ENCODE results near the gene ABHD1. TPM values are rescaled to one million over a fixed set of nuclear protein-coding genes. Genes with fewer than 3 reads are reported as not detected.
A peak's percentile ranks its signal among the peaks of the same experiment; 100 is the strongest.
"Not testable (repeated sequence)": the region's sequence is repeated elsewhere in the genome, so short reads cannot be mapped to it uniquely, and the experiment has no call there.

The ABHD1 gene
- polyA plus RNA-seq (2013, experiment 1 of 2) = not detected
- not detected for polyA plus RNA-seq (2013, experiment 2 of 2)

GRCh38 chr2:27123302-27124150 is at the start of gene ABHD1:
TSS of gene ABHD1 (plus strand) at chr2:27123815. CDS start at chr2:27123949, 134 bp downstream.
- 14 to 16% methylated on average over 34 to 41 of the region's 47 CpGs for WGBS, 2 experiments (ENCODE audit: insufficient coverage in 2 of 2)
- Histone ChIP-seq H3K36me3 (ENCODE audit: control insufficient read depth, insufficient read depth, low read length) (no peaks in the 10 kb centered on the region), H3K9me3 (ENCODE audit: control insufficient read depth, low read length) (no peaks in the 10 kb centered on the region), H3K4me1 (ENCODE audit: control insufficient read depth, insufficient read depth, low read length, poor library complexity, severe bottlenecking) (no peaks in the 10 kb centered on the region), H3K4me3 (ENCODE audit: extremely low read depth, insufficient read depth, low read length, poor library complexity, severe bottlenecking) (peak within 1 kb of the TSS; percentile 42), H3K27ac (ENCODE audit: low read depth, low read length, severe bottlenecking) (no peak within 1 kb of the TSS)

- Histone ChIP-seq H3K4me1 (ENCODE audit: control insufficient read depth, insufficient read depth, low read length, poor library complexity, severe bottlenecking) (peaks cover 9% of the 10 kb centered on the region), H3K9me3 (ENCODE audit: control insufficient read depth, low read length) (no peaks in the 10 kb centered on the region), H3K4me3 (ENCODE audit: extremely low read depth, insufficient read depth, low read length, poor library complexity, severe bottlenecking) (no peak overlapping the region), H3K36me3 (ENCODE audit: control insufficient read depth, insufficient read depth, low read length) (peaks cover 9% of the 10 kb centered on the region), H3K27ac (ENCODE audit: low read depth, low read length, severe bottlenecking) (no peak overlapping the region)
- WGBS, 2 experiments (ENCODE audit: insufficient coverage in 2 of 2) = 92 to 98% methylated on average over 3 to 4 of the region's 4 CpGs
Measured at GRCh38 chr2:27074738-27075565, 48.7 kb upstream of the ABHD1 start.

DNA sequence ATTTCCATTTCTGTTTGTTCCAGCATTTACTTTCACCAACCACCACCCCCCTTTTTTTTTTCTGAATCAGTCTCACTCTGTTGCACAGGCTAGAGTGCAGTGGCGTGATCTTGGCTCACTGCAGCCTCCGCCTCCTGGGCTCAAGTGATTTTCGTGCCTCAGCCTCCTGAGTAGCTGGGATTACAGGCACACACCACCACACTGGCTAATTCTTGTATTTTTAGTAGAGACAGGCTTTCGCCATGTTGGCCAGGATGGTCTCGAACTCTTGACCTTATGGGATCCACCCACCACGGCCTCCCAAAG is 48.1 kb upstream of the ABHD1 start:
- not testable (repeated sequence) for H3K27ac ChIP-seq (ENCODE audit: low read depth, low read length, severe bottlenecking)

DNA sequence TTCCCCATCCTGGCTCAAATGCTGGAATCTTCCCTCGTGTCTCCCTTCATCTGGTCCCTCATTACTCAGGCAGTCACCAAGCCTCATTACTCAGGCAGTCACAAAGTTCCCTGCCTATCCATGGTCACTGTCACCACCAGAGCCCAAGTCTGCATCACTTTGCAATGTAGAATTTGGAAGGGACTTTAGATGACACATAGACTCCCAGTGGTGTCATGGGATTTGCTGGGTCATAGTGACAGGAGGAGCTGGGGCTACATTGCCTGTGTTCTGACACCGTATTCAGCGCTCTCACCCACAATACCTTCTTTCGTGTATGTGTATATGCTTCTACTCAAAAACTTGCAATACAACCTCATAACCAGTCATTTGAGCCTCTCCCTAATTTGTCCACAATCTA is 47.3 kb upstream of the ABHD1 start:
- Histone ChIP-seq H3K36me3 (ENCODE audit: control insufficient read depth, insufficient read depth, low read length) (no peaks in the 10 kb centered on the region), H3K4me3 (ENCODE audit: extremely low read depth, insufficient read depth, low read length, poor library complexity, severe bottlenecking) (no peak overlapping the region), H3K4me1 (ENCODE audit: control insufficient read depth, insufficient read depth, low read length, poor library complexity, severe bottlenecking) (peaks cover 3% of the 10 kb centered on the region), H3K27ac (ENCODE audit: low read depth, low read length, severe bottlenecking) (no peak overlapping the region), H3K9me3 (ENCODE audit: control insufficient read depth, low read length) (no peaks in the 10 kb centered on the region)
- WGBS, 2 experiments (ENCODE audit: insufficient coverage in 2 of 2) = 100% methylated on average over 4 of the region's 4 CpGs

More for the DNA sequence above, 48.1 kb upstream of the ABHD1 start:
- not testable (repeated sequence) for H3K36me3 ChIP-seq (ENCODE audit: control insufficient read depth, insufficient read depth, low read length); H3K4me3 ChIP-seq (ENCODE audit: extremely low read depth, insufficient read depth, low read length, poor library complexity, severe bottlenecking); H3K9me3 ChIP-seq (ENCODE audit: control insufficient read depth, low read length); H3K4me1 ChIP-seq (ENCODE audit: control insufficient read depth, insufficient read depth, low read length, poor library complexity, severe bottlenecking)
- WGBS, 2 experiments (ENCODE audit: insufficient coverage in 2 of 2) = 100% methylated on average over 1 to 6 of the region's 6 CpGs

DNA sequence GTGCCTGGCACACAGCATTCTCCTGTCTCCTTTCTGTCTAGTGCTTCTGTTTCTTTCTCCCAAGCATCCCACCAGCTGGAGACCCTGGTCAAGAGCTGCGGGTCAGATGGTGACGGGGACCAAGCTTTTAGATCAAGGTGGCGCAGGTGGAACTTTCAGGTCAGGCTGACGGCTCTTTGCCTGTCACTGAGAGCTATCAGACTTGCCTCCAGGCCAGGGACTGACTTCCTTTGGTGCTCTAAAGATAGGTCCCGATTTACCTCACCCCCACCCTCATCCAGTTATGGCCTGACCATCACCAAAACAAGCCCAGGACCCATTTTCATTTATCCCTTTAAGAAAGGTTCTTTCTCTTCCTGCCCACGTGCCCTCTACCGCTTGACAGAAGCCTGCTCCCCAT is 46.4 kb upstream of the ABHD1 start:
- Histone ChIP-seq H3K9me3 (ENCODE audit: control insufficient read depth, low read length) (no peaks in the 10 kb centered on the region), H3K27ac (ENCODE audit: low read depth, low read length, severe bottlenecking) (no peak overlapping the region), H3K4me1 (ENCODE audit: control insufficient read depth, insufficient read depth, low read length, poor library complexity, severe bottlenecking) (peaks cover 3% of the 10 kb centered on the region), H3K36me3 (ENCODE audit: control insufficient read depth, insufficient read depth, low read length) (no peaks in the 10 kb centered on the region), H3K4me3 (ENCODE audit: extremely low read depth, insufficient read depth, low read length, poor library complexity, severe bottlenecking) (no peak overlapping the region)
- WGBS, 2 experiments (ENCODE audit: insufficient coverage in 2 of 2) = 88 to 91% methylated on average over 5 to 7 of the region's 7 CpGs

DNA sequence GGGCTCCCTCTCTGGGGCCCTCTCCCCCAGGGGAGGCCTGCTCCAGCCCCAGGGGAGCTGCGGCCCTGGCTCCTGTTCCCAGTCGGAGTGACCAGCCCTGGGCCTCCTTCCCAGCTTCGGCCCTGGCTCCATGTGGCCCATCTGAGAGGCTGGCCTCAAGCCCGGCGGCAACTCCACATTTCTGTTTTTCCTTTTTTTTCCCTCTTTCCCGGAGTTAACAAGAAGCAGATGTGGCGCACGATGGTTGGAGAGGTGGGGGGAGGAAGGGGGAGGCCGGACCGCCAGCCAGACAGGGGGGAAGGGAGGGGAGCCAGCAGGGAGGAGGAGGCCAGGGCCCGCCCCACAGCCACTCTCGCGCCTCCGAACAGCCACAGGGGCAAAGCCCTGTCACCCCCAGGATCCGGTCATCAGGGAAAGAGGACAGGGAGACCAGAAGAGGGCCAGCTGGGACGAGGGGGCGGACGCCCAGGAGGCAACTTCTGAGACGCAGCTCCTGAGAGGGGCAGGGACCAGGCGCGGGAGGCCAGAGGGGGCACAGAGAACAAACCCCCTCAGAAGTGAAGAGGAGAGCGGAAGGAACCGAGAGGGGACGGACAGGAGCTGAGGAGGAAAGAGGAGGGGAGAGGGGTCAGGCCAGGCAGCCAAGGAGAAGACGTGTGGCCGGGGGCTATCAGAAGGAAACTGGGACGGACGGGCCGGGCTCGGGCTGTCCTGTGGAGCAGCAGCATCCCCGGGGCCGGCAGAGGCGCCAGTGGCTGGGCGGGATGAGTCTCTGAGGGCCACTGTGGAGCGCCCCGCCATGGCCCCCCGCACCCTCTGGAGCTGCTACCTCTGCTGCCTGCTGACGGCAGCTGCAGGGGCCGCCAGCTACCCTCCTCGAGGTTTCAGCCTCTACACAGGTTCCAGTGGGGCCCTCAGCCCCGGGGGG is 45.1 kb upstream of the ABHD1 start, which contains the start of gene EMILIN1:
Gene EMILIN1 (plus strand): TSS at position 349 of the 928 bp plus-strand sequence. CDS start 451 bp downstream, at position 800.
- no peaks in the 10 kb centered on the region for H3K4me1 ChIP-seq (ENCODE audit: control insufficient read depth, insufficient read depth, low read length, poor library complexity, severe bottlenecking)
- 74 to 75% methylated on average over 27 to 34 of the region's 41 CpGs for WGBS, 2 experiments (ENCODE audit: insufficient coverage in 2 of 2)
- H3K4me3 ChIP-seq (ENCODE audit: extremely low read depth, insufficient read depth, low read length, poor library complexity, severe bottlenecking) = no peak within 1 kb of the TSS
- H3K36me3 ChIP-seq (ENCODE audit: control insufficient read depth, insufficient read depth, low read length) = no peaks in the 10 kb centered on the region
- no peaks in the 10 kb centered on the region for H3K9me3 ChIP-seq (ENCODE audit: control insufficient read depth, low read length)
- H3K27ac ChIP-seq (ENCODE audit: low read depth, low read length, severe bottlenecking) = peak within 1 kb of the TSS; percentile 64

DNA sequence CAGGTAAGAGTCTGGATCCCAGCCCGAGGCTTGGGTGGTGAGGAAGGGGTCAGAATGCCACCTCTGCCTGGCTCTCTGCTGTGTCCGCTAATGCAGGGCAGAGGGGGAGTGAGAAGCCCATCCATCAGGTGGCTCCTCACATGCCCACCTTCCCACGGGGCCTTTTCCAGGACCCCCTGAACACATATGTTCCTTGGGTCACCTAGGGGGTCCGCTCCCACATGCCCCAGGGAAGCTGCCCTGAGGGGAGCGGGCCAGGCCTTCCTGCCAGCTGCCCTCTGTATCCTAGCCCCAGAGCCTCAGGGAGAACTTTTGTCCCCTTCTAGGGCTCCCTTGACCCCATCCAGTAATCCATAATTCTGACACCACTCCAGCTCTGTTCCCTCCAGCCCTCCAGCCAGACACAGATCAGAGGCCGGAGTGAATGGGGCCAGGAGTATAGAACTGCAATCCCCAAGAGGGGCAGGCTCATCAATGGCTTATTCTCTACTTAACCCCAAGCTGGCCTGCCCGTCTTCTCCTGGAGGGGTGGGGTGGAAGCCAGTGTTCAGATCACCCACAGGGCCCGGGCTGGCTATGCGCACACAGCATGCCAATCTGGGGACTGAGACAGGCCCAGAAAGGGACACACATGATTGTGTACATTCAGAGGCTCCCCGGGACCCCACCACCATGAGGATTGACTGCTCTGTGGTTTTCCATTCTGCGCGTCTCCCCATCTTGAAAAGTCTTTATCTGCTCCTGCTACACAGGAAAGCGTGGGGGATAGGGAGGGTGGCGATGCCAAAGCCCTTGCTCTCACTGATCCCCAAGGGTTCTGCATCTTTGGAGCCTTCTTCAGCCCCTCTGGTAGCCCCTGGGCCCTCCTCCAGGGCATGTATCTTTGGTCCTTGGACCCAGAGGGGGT is 44.1 kb upstream of the ABHD1 start:
- H3K4me1 ChIP-seq (ENCODE audit: control insufficient read depth, insufficient read depth, low read length, poor library complexity, severe bottlenecking) = peaks cover 6% of the 10 kb centered on the region
- H3K9me3 ChIP-seq (ENCODE audit: control insufficient read depth, low read length) = no peaks in the 10 kb centered on the region
- no peaks in the 10 kb centered on the region for H3K36me3 ChIP-seq (ENCODE audit: control insufficient read depth, insufficient read depth, low read length)
- WGBS, 2 experiments (ENCODE audit: insufficient coverage in 2 of 2) = 92 to 94% methylated on average over 11 to 12 of the region's 14 CpGs
- no peak overlapping the region for H3K27ac ChIP-seq (ENCODE audit: low read depth, low read length, severe bottlenecking)
- H3K4me3 ChIP-seq (ENCODE audit: extremely low read depth, insufficient read depth, low read length, poor library complexity, severe bottlenecking) = no peak overlapping the region

DNA sequence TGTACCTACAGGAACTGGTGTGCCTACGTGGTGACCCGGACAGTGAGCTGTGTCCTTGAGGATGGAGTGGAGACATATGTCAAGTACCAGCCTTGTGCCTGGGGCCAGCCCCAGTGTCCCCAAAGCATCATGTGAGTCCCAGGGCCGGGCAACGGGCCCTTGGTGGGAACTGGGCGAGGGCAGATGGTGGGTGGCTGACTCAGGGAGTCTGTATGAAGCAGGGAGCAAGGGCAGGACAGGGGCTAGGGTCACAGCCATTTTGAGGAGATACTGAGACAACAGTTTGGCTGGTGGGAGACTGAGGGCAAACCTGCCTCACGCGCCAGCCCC is 43.5 kb upstream of the ABHD1 start:
- 94 to 97% methylated on average over 6 to 7 of the region's 7 CpGs for WGBS, 2 experiments (ENCODE audit: insufficient coverage in 2 of 2)
- Histone ChIP-seq H3K9me3 (ENCODE audit: control insufficient read depth, low read length) (no peaks in the 10 kb centered on the region), H3K36me3 (ENCODE audit: control insufficient read depth, insufficient read depth, low read length) (no peaks in the 10 kb centered on the region), H3K4me1 (ENCODE audit: control insufficient read depth, insufficient read depth, low read length, poor library complexity, severe bottlenecking) (peaks cover 6% of the 10 kb centered on the region), H3K4me3 (ENCODE audit: extremely low read depth, insufficient read depth, low read length, poor library complexity, severe bottlenecking) (no peak overlapping the region), H3K27ac (ENCODE audit: low read depth, low read length, severe bottlenecking) (no peak overlapping the region)

GRCh38 chr2:27080603-27080936 is 43.0 kb upstream of the ABHD1 start:
- WGBS, 2 experiments (ENCODE audit: insufficient coverage in 2 of 2) = 95 to 97% methylated on average over 14 of the region's 14 CpGs

More at GRCh38 chr2:27080603-27080936, 43.0 kb upstream of the ABHD1 start:
- Histone ChIP-seq H3K36me3 (ENCODE audit: control insufficient read depth, insufficient read depth, low read length) (no peaks in the 10 kb centered on the region), H3K9me3 (ENCODE audit: control insufficient read depth, low read length) (no peaks in the 10 kb centered on the region), H3K4me1 (ENCODE audit: control insufficient read depth, insufficient read depth, low read length, poor library complexity, severe bottlenecking) (peaks cover 10% of the 10 kb centered on the region), H3K27ac (ENCODE audit: low read depth, low read length, severe bottlenecking) (no peak overlapping the region), H3K4me3 (ENCODE audit: extremely low read depth, insufficient read depth, low read length, poor library complexity, severe bottlenecking) (no peak overlapping the region)
